IMR-90 (cell line): ENCODE data around the gene PCED1B.

ENCODE experiments used
- MAFK ChIP-seq: IDR thresholded peaks from 2 replicates; pipeline ENCODE4 v1.6.1; 2012; ENCODE audit warnings: low read depth, low read length, improper control_type of control experiment
- POLR2A ChIP-seq: IDR thresholded peaks from 2 replicates; pipeline ENCODE4 v1.6.1; 2012; ENCODE audit warnings: mild to moderate bottlenecking, low read depth, low read length
- RAD21 ChIP-seq: IDR thresholded peaks from 2 replicates; pipeline ENCODE4 v1.6.1; 2012; ENCODE audit warnings: low read length, improper control_type of control experiment
- RFX5 ChIP-seq: IDR thresholded peaks from 2 replicates; pipeline ENCODE4 v1.8.0; 2012; ENCODE audit warnings: low read depth, mild to moderate bottlenecking, low read length, moderate library complexity
- SMC3 ChIP-seq: fragments of 150-350 bp; IDR thresholded peaks from 2 replicates; pipeline ENCODE4 v1.6.1; 2016; ENCODE audit warnings: low read depth, mild to moderate bottlenecking, antibody characterized with exemption, low read length, moderate library complexity
- TF ChIP-seq, protein P1 (sequence below): conservative IDR thresholded peaks from 2 replicates; pipeline ENCODE4 v1.5.1; 2012; ENCODE audit warnings: mild to moderate bottlenecking, low read depth, low read length, improper control_type of control experiment

GRCh38 chr12:47080725-47081502 is 1.5 kb downstream of the PCED1B start:
- TF ChIP-seq MAFK (no peak), POLR2A (no peak), RAD21 (no peak), RFX5 (no peak), SMC3 (no peak)
- TF ChIP-seq, protein P1, sequence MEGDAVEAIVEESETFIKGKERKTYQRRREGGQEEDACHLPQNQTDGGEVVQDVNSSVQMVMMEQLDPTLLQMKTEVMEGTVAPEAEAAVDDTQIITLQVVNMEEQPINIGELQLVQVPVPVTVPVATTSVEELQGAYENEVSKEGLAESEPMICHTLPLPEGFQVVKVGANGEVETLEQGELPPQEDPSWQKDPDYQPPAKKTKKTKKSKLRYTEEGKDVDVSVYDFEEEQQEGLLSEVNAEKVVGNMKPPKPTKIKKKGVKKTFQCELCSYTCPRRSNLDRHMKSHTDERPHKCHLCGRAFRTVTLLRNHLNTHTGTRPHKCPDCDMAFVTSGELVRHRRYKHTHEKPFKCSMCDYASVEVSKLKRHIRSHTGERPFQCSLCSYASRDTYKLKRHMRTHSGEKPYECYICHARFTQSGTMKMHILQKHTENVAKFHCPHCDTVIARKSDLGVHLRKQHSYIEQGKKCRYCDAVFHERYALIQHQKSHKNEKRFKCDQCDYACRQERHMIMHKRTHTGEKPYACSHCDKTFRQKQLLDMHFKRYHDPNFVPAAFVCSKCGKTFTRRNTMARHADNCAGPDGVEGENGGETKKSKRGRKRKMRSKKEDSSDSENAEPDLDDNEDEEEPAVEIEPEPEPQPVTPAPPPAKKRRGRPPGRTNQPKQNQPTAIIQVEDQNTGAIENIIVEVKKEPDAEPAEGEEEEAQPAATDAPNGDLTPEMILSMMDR = no peak
